HCT116 (cell line): Measurements from ENCODE around the gene FHL2. TPM values are rescaled to one million over a fixed set of nuclear protein-coding genes. Genes with fewer than 3 reads are reported as not detected.

Experiments used
- ATAC-seq: fragments of 200-7000 bp; cut with Tn5 transposase; 2 replicates; pipeline ENCODE4 v1.9.1; 2020; ENCODE audit warnings: mild to moderate bottlenecking, moderate library complexity
- BruUV-seq: library from RNA; stranded (reverse); fragments of 400-500 nt; replicated peaks from 2 replicates; lab custom pipeline; 2021; lab: Mats Ljungman, UMichigan
- CTCF ChIA-PET: fragments of 300-600 bp; sonication (Branson Sonifier 250); formaldehyde crosslinking; loops from one replicate; lab custom pipeline; 2021; ENCODE audit warnings: antibody characterized with exemption; lab: Charles Lee
- POLR2A ChIA-PET: fragments of 300-600, 350-600 bp; sonication (Branson Sonifier 250); formaldehyde crosslinking; loops from one replicate; lab custom pipeline; 2021; ENCODE audit warnings: antibody characterized with exemption; lab: Charles Lee
- RAD21 ChIA-PET, 2 experiments: fragments of 300-600 bp; sonication (Branson Sonifier 250); formaldehyde crosslinking; loops; one replicate each; lab custom pipeline; 2023; ENCODE audit warnings: low total read pairs in 2 of 2; ENCODE audit not compliant: uncharacterized antibody in 2 of 2, unreplicated experiment in 2 of 2, low non-redundant PET in 1 of 2; lab: Charles Lee
- DNase-seq: peaks from one replicate; pipeline ENCODE4 v3.0.0-alpha.2; 2010; ENCODE audit warnings: low read depth, low spot score
- H2AFZ ChIP-seq: fragments of 200-600 bp; shearing (Covaris generic), sonication (generic); 2 replicates; pipeline ENCODE4 v1.6.1; 2017; ENCODE audit warnings: low read depth, mixed run types, mixed read lengths, antibody characterized with exemption, low read length; ENCODE audit not compliant: poor library complexity, severe bottlenecking
- H3K27ac ChIP-seq: 2 replicates; pipeline ENCODE4 v1.5.1; 2012; ENCODE audit warnings: low read depth, low read length
- H3K27me3 ChIP-seq: fragments of 200-600 bp; sonication (generic); 2 replicates; pipeline ENCODE4 v1.6.1; 2016; ENCODE audit warnings: mixed run types, low read length, mixed read lengths; ENCODE audit not compliant: insufficient read depth
- H3K36me3 ChIP-seq, 2 experiments: fragments of 200-500 bp in 1 of 2; fragments of 200-600 bp in 1 of 2; sonication (Bioruptor generic) in 1 of 2; sonication (generic) in 1 of 2; 2 replicates each; pipeline versions ENCODE4 v1.5.1 to v1.6.1; 2014 to 2016; ENCODE audit warnings: low read length in 2 of 2, inconsistent platforms in 1 of 2, mixed read lengths in 1 of 2, mixed run types in 1 of 2; ENCODE audit not compliant: insufficient read depth in 2 of 2, control insufficient read depth in 1 of 2
- H3K4me1 ChIP-seq, 2 experiments: fragments of 200-600 bp in 1 of 2; sonication (generic) in 1 of 2; 2 replicates each; pipeline versions ENCODE4 v1.5.1 to v1.6.1; 2012 to 2017; ENCODE audit warnings: low read length in 2 of 2, inconsistent platforms in 1 of 2, mild to moderate bottlenecking in 1 of 2, mixed read lengths in 1 of 2, mixed run types in 1 of 2, moderate library complexity in 1 of 2; ENCODE audit not compliant: insufficient read depth in 2 of 2, control insufficient read depth in 1 of 2
- H3K4me2 ChIP-seq: fragments of 200-600 bp; sonication (generic); 2 replicates; pipeline ENCODE4 v1.6.1; 2017; ENCODE audit warnings: mixed run types, low read length, mixed read lengths
- H3K4me3 ChIP-seq, 2 experiments: fragments of 200-600 bp in 1 of 2; sonication (generic) in 1 of 2; replicated peaks in 1 of 2; 2 replicates each; pipeline ENCODE4 v1.5.1; 2011 to 2016; ENCODE audit warnings: low read length in 2 of 2, control low read depth in 1 of 2, low read depth in 1 of 2, mild to moderate bottlenecking in 1 of 2, mixed read lengths in 1 of 2, mixed run types in 1 of 2
- H3K79me2 ChIP-seq: fragments of 200-600 bp; sonication (generic); 2 replicates; pipeline ENCODE4 v1.6.1; 2017; ENCODE audit warnings: mild to moderate bottlenecking, mixed run types, low read length, moderate library complexity, mixed read lengths; ENCODE audit not compliant: insufficient read depth
- H3K9ac ChIP-seq: fragments of 200-600 bp; sonication (generic); 2 replicates; pipeline ENCODE4 v1.6.1; 2016; ENCODE audit warnings: low read length, mixed read lengths
- H3K9me2 ChIP-seq: fragments of 200-600 bp; sonication (generic), shearing (Covaris generic); 2 replicates; pipeline ENCODE4 v1.6.1; 2017; ENCODE audit warnings: mixed run types, mild to moderate bottlenecking, moderate library complexity; ENCODE audit not compliant: insufficient read depth
- H3K9me3 ChIP-seq, 2 experiments: fragments of 200-500 bp in 1 of 2; fragments of 200-600 bp in 1 of 2; sonication (Bioruptor generic) in 1 of 2; sonication (generic) in 1 of 2; 2 replicates each; pipeline ENCODE4 v1.6.1; 2014 to 2017; ENCODE audit warnings: low read length in 2 of 2, mixed read lengths in 2 of 2, inconsistent platforms in 1 of 2, low read depth in 1 of 2, mild to moderate bottlenecking in 1 of 2, mixed run types in 1 of 2, moderate library complexity in 1 of 2; ENCODE audit not compliant: control insufficient read depth in 1 of 2, insufficient read depth in 1 of 2
- H4K20me1 ChIP-seq: fragments of 200-600 bp; sonication (generic), shearing (Covaris generic); 2 replicates; pipeline ENCODE4 v1.6.1; 2017; ENCODE audit warnings: mixed run types, mild to moderate bottlenecking, moderate library complexity; ENCODE audit not compliant: insufficient read depth
- CEBPB ChIP-seq: IDR thresholded peaks from 2 replicates; pipeline ENCODE4 v1.6.1; 2012; ENCODE audit warnings: low read depth
- CTCF ChIP-seq, 3 experiments: fragments of 200-600 bp in 1 of 3; sonication (generic) in 1 of 3; IDR thresholded peaks in 2 of 3; conservative IDR thresholded peaks in 1 of 3; 2 replicates each; pipeline ENCODE4 v1.5.1; 2012 to 2017; ENCODE audit warnings: low read depth in 2 of 3, low read length in 2 of 3, antibody characterized with exemption in 1 of 3, borderline replicate concordance in 1 of 3, control low read depth in 1 of 3, mild to moderate bottlenecking in 1 of 3, mixed read lengths in 1 of 3, mixed run types in 1 of 3, moderate library complexity in 1 of 3; ENCODE audit not compliant: insufficient read depth in 1 of 3
- EZH2 ChIP-seq: fragments of 200-600 bp; sonication (generic); IDR thresholded peaks from 2 replicates; pipeline ENCODE4 v1.6.1; 2017; ENCODE audit warnings: antibody characterized with exemption, mixed run types
- RAD21 ChIP-seq: IDR thresholded peaks from 2 replicates; pipeline ENCODE4 v1.6.1; 2012; ENCODE audit warnings: low read depth, mild to moderate bottlenecking
- SIN3A ChIP-seq: IDR thresholded peaks from 2 replicates; pipeline ENCODE4 v1.6.1; 2012; ENCODE audit warnings: low read depth
- YY1 ChIP-seq: IDR thresholded peaks from 2 replicates; pipeline ENCODE4 v1.6.1; 2011; ENCODE audit warnings: low read length, low read depth, moderate library complexity, mild to moderate bottlenecking; ENCODE audit not compliant: insufficient replicate concordance; ENCODE audit errors: extremely low read depth
- intact Hi-C: fragments of 100-400 bp; cut with micrococcal nuclease; formaldehyde crosslinking; loops from 2 replicates; pipeline ENCODE4 v1.10.0; 2022
- total RNA-seq: library from RNA; stranded (reverse); gene quantifications from one replicate; pipeline ENCODE4 v1.2.1, GENCODE V29; 2021; ENCODE audit not compliant: unreplicated experiment

Gene FHL2
- total RNA-seq, 1 experiment from 2014 or later, result 86.6 TPM

DNA sequence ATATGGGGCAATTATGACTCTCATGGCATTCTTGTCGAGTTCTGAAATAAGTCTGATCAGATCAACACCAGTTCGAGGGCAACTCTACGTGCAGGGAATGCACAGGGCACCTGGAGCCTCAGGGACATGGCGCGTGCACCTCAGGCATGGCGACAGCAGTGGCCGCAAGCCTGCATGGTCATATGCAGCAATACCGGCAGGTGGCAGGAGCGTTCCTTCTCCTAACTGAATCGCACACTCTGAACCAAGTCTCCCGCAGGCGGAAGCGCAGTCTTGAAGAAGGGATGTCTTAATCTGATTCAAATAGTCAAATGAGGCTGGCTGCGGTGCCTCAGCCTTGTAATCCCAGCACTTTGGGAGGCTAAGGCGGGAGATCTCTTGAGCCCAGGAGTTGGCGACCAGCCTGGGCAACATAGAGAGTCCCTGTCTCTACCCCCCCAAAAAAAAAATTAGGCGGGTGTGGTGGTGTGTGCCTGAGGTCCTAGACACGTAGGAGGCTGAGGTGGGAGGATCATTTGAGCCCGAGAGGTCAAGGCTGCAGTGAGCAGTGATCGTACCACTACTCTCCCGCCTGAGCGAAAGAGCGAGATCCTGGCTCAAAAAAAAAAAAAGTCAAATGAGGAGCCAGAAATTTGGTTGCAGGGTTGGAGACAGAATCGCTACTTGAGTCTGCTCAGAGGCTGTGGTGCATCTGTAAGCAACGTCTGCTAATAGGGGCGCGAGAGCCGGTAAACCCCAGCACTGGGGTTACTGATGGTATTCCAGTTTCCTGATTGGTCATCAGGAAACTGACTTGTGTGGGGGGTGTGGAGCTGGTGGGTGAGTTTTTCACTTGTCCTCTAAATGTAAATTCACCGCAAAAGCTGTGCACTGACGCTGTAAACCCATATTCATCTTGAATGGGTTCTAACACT, 28.8 kb downstream of the FHL2 start:
- ChIA-PET POLR2A (no interaction called here), CTCF (interaction anchor here (1.2 kb wide), 1 partner anchor 151 kb away, joined by 5 read pairs; no protein-coding TSS in a partner anchor), RAD21 (interaction anchor here in 1 of 2 experiments (0.7 kb wide), 1 partner anchor 151 kb away, joined by 4 read pairs; no protein-coding TSS in a partner anchor)
- H3K27me3 ChIP-seq, result no peaks in the 10 kb centered on the region
- peaks cover 23 to 49% of the 10 kb centered on the region in 2 experiments; a peak in 2 of 4 replicates for H3K36me3 ChIP-seq
- no peaks in the 10 kb centered on the region for H3K4me1 ChIP-seq
- BruUV-seq, result no TSS peak
- H3K9ac ChIP-seq, result no peak overlapping the region
- TF ChIP-seq CTCF (IDR thresholded peaks at IDR 0.05 in 2 of 3, conservative IDR thresholded peaks at IDR 0.05 in 1 of 3; ENCODE audit: borderline replicate concordance in 1 of 3, insufficient read depth in 1 of 3, low read depth in 2 of 3, low read length in 2 of 3) (peak; percentile 79 to 80 (median 80)), SIN3A (0 out of 2 replicates have a peak, but pooled peaks have one; percentile 6), EZH2 (no peak), RAD21 (peak; percentile 92), YY1 (peak; percentile 12), CEBPB (no peak)
- no peak overlapping the region for H3K4me3 ChIP-seq
- H4K20me1 ChIP-seq, result no peaks in the 10 kb centered on the region
- peaks cover 47% of the 10 kb centered on the region; the same call in 1 of the 2 replicates for H3K79me2 ChIP-seq
- DNase-seq, result peak; percentile 54
- intact Hi-C loops, result loop anchor here (1.0 kb wide), 1 partner anchor 151 kb away; no protein-coding TSS in a partner anchor
- no peaks in the 10 kb centered on the region for H3K9me3 ChIP-seq
- ATAC-seq, result peak; percentile 99
- no peaks in the 10 kb centered on the region for H3K9me2 ChIP-seq
- H3K4me2 ChIP-seq, result no peak overlapping the region
- no peak overlapping the region for H2AFZ ChIP-seq
- H3K27ac ChIP-seq, result no peak overlapping the region; the same call in 1 of the 2 replicates
